Vagina (tissue), 2 donors: ENCODE results near the gene TRAF6. TPM values are rescaled to one million over a fixed set of nuclear protein-coding genes. Genes with fewer than 3 reads are reported as not detected.
A peak's percentile ranks its signal among the peaks of the same experiment; 100 is the strongest.

Source experiments
- DNase-seq, 2 donors: peaks; one replicate each; pipeline ENCODE4 v3.0.0-alpha.2; 2017; ENCODE audit errors: extremely low spot score in 2 of 2
- H3K27ac ChIP-seq: fragments of 200-600 bp; sonication (generic); one replicate; pipeline ENCODE4 v1.5.1; 2019
- H3K27me3 ChIP-seq: fragments of 200-600 bp; sonication (generic); one replicate; pipeline ENCODE4 v1.5.1; 2019
- H3K36me3 ChIP-seq, 2 donors: fragments of 200-600 bp; sonication (generic); one replicate each; pipeline ENCODE4 v1.5.1; 2017 to 2019
- H3K4me1 ChIP-seq: fragments of 200-600 bp; sonication (generic); one replicate; pipeline ENCODE4 v1.5.1; 2019
- H3K4me3 ChIP-seq, 2 donors: fragments of 200-600 bp; sonication (generic); 1 replicate in 1 of 2; 2 replicates in 1 of 2; pipeline ENCODE4 v1.5.1; 2016 to 2019
- H3K9me3 ChIP-seq: fragments of 200-600 bp; sonication (generic); one replicate; pipeline ENCODE4 v1.5.1; 2019
- POLR2A ChIP-seq, 2 donors: fragments of 450-650 bp; IDR thresholded peaks; one replicate each; pipeline ENCODE4 v1.6.1; 2017; ENCODE audit warnings: antibody characterized with exemption in 2 of 2, mild to moderate bottlenecking in 2 of 2, moderate library complexity in 2 of 2
- POLR2AphosphoS5 ChIP-seq, 2 donors: sonication (generic); formaldehyde crosslinking; IDR thresholded peaks; one replicate each; pipeline ENCODE4 v1.9.0; 2017; ENCODE audit warnings: antibody characterized with exemption in 2 of 2, mild to moderate bottlenecking in 2 of 2, low read depth in 1 of 2; ENCODE audit not compliant: insufficient read depth in 1 of 2
- intact Hi-C: fragments of 100-400 bp; cut with DNase I; formaldehyde crosslinking; loops from one replicate; pipeline ENCODE4 v1.15.1; 2023
- total RNA-seq: library from RNA; depleted of rRNA; stranded (reverse); fragments of >200 nt; gene quantifications from one replicate; pipeline ENCODE4 v1.2.3, GENCODE V29; 2016
- TF ChIP-seq, protein P1 (sequence below), 3 experiments: fragments of 450-650 bp in 2 of 3; fragments of 200-600 bp in 1 of 3; sonication (generic) in 1 of 3; IDR thresholded peaks; one replicate each; pipeline ENCODE4 v1.5.1; 2017 to 2019; ENCODE audit warnings: antibody characterized with exemption in 3 of 3, mild to moderate bottlenecking in 2 of 3, moderate library complexity in 2 of 3

Gene TRAF6
- total RNA-seq, 1 donor from 2014 or later: 10.6 TPM

DNA sequence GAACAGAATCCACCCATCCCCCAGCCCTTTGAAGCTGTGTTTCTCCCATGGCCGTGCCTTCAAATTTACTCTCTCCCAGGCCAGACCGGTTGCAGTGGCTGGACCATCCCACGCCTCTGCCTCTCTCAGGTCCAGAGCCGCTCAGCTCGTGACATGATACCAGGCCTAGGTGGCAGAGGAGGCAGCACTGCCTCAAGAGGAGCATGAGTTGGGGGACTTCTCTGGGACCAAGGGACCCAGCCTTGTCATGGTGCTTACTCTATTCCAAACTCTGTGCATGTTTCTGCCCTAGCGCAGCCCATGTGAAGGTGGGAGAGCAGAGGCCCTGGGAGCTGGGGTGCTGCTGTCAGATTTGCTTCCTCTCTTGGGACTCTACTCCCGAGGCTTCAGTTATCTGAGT lies 51.0 kb downstream of the TRAF6 start:
- Histone ChIP-seq H3K36me3 (peaks cover 0 to 5% of the 10 kb centered on the region in 2 donors), H3K9me3 (no peaks in the 10 kb centered on the region), H3K4me1 (peaks cover 22% of the 10 kb centered on the region), H3K27me3 (no peaks in the 10 kb centered on the region), H3K4me3 (no peak overlapping the region), H3K27ac (no peak overlapping the region)
- DNase-seq: peak in 1 of 2 donors; percentile 77
- TF ChIP-seq, protein P1, sequence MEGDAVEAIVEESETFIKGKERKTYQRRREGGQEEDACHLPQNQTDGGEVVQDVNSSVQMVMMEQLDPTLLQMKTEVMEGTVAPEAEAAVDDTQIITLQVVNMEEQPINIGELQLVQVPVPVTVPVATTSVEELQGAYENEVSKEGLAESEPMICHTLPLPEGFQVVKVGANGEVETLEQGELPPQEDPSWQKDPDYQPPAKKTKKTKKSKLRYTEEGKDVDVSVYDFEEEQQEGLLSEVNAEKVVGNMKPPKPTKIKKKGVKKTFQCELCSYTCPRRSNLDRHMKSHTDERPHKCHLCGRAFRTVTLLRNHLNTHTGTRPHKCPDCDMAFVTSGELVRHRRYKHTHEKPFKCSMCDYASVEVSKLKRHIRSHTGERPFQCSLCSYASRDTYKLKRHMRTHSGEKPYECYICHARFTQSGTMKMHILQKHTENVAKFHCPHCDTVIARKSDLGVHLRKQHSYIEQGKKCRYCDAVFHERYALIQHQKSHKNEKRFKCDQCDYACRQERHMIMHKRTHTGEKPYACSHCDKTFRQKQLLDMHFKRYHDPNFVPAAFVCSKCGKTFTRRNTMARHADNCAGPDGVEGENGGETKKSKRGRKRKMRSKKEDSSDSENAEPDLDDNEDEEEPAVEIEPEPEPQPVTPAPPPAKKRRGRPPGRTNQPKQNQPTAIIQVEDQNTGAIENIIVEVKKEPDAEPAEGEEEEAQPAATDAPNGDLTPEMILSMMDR (IDR thresholded peaks at IDR 0.05): no peak
- no peak for TF ChIP-seq POLR2AphosphoS5 (IDR thresholded peaks at IDR 0.05; ENCODE audit: insufficient read depth in 1 of 2, low read depth in 1 of 2)
- no peak for TF ChIP-seq POLR2A (IDR thresholded peaks at IDR 0.05)
- intact Hi-C loops: no loop called here

DNA sequence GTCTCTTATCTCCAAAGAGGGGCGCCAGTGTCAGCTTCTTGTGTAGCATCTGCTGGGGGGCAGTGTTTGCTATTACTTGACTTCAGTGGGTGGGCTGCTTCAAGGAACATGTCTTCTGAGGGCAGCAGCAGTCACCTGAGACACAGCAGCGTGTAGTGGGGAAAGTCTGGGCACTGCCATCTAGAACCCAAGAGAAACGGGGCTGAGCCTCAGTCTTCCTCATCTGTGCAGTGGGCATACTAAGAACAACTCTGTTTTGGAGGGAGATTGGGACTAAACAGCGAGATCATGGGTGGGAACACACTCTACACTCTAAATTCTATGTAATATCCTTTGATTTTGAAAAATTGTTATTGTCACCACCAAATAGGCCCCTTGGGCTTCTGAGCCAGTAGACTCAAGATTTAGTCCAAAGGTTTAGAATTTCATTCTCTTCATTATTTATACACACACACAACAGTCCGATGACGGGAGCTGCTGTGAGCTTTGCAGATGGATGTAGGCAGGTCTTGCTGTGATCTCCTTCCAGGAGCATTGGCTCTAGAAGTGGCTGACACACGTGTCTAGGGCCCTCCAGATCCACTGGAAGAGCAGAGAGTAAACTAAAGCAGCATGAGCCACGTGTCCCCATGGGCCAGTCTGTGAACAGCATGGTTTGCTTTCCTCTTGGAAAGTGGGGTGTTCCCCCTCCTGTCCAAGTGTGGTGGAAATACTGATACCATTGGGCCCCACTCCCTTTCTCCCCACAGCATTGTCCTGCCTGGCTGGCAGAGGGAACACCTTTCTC lies 51.8 kb downstream of the TRAF6 start:
- H3K27me3 ChIP-seq: no peaks in the 10 kb centered on the region
- peaks cover 26% of the 10 kb centered on the region for H3K4me1 ChIP-seq
- H3K36me3 ChIP-seq: peaks cover 0 to 5% of the 10 kb centered on the region in 2 donors
- no peak overlapping the region for H3K27ac ChIP-seq
- no peak overlapping the region for H3K4me3 ChIP-seq
- TF ChIP-seq, protein P1 (IDR thresholded peaks at IDR 0.05): no peak
- TF ChIP-seq POLR2AphosphoS5 (IDR thresholded peaks at IDR 0.05; ENCODE audit: insufficient read depth in 1 of 2, low read depth in 1 of 2) (no peak), POLR2A (IDR thresholded peaks at IDR 0.05) (no peak)
- intact Hi-C loops: no loop called here
- no peaks in the 10 kb centered on the region for H3K9me3 ChIP-seq
- peak in 1 of 2 donors; percentile 52 for DNase-seq

DNA sequence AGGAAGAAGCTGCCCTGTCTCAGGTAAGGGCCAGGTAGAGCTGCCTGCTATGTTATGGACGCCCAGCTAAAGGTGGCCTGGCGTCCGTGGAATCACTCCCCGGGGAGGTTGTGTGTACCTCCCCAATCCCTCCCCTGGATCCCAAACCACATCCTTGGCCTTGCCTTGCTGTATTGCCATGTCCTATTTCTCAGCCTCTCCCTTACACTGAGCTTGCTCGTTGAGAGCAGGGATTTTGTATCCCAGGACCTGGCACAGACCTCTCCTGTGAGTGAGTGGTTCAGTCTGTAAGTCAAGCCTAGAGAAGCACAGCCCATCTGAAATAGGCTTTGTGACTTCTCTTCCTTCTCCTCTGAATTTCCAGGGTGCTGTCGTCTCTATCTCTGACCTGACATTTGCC lies 53.9 kb downstream of the TRAF6 start:
- no peak for DNase-seq
- intact Hi-C loops: no loop called here
- H3K36me3 ChIP-seq: no peaks in the 10 kb centered on the region
- H3K9me3 ChIP-seq: no peaks in the 10 kb centered on the region
- no peak overlapping the region for H3K4me3 ChIP-seq
- no peaks in the 10 kb centered on the region for H3K27me3 ChIP-seq
- H3K4me1 ChIP-seq: peaks cover 46% of the 10 kb centered on the region
- TF ChIP-seq POLR2A (IDR thresholded peaks at IDR 0.05) (no peak), POLR2AphosphoS5 (IDR thresholded peaks at IDR 0.05; ENCODE audit: insufficient read depth in 1 of 2, low read depth in 1 of 2) (no peak)
- TF ChIP-seq, protein P1 (IDR thresholded peaks at IDR 0.05): no peak
- H3K27ac ChIP-seq: peak overlapping the region; percentile 71

DNA sequence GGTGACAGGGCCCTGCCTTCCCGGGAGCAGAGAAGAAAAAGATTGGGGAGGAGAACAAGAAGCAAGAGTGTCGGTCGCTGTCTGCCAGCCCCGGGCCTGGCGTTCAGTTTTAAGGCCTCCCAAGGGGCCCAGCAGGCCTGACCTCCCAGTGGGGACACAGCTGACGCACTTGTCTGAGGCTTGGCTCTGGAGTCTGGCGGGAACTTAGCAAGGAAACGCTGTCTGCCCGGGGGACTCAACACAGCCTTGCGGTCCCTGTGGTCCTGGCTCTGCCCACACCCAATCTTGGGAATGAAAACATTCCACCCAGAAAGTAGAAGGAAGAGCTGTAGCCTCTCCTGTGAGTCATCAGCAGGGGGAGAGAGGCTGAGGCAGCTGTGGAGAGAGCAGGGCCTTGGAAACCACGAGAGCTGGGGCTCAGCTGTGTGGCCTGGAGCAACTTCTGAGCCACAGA lies 54.4 kb downstream of the TRAF6 start:
- intact Hi-C loops: no loop called here
- DNase-seq: peak in 1 of 2 donors; percentile 92
- no peaks in the 10 kb centered on the region for H3K27me3 ChIP-seq

More for the DNA sequence above, 54.4 kb downstream of the TRAF6 start:
- TF ChIP-seq, protein P1 (IDR thresholded peaks at IDR 0.05): no peak
- TF ChIP-seq POLR2AphosphoS5 (IDR thresholded peaks at IDR 0.05; ENCODE audit: insufficient read depth in 1 of 2, low read depth in 1 of 2) (peak; percentile 29 to 83), POLR2A (IDR thresholded peaks at IDR 0.05) (no peak)
- Histone ChIP-seq H3K27ac (peak overlapping the region; percentile 71), H3K4me3 (no peak overlapping the region), H3K4me1 (peaks cover 51% of the 10 kb centered on the region), H3K9me3 (no peaks in the 10 kb centered on the region), H3K36me3 (no peaks in the 10 kb centered on the region)
